Dedifferentiated amniotic fluid mesenchymal stem cell (primary cell): ENCODE measurements around the gene PRMT3.
"Not testable (repeated sequence)": the region's sequence is repeated elsewhere in the genome, so short reads cannot be mapped to it uniquely, and the experiment has no call there.

Source experiments
- DNase-seq: peaks from one replicate; pipeline ENCODE4 v3.0.0-alpha.2; 2016; ENCODE audit errors: extremely low spot score

PRMT3 gene

DNA sequence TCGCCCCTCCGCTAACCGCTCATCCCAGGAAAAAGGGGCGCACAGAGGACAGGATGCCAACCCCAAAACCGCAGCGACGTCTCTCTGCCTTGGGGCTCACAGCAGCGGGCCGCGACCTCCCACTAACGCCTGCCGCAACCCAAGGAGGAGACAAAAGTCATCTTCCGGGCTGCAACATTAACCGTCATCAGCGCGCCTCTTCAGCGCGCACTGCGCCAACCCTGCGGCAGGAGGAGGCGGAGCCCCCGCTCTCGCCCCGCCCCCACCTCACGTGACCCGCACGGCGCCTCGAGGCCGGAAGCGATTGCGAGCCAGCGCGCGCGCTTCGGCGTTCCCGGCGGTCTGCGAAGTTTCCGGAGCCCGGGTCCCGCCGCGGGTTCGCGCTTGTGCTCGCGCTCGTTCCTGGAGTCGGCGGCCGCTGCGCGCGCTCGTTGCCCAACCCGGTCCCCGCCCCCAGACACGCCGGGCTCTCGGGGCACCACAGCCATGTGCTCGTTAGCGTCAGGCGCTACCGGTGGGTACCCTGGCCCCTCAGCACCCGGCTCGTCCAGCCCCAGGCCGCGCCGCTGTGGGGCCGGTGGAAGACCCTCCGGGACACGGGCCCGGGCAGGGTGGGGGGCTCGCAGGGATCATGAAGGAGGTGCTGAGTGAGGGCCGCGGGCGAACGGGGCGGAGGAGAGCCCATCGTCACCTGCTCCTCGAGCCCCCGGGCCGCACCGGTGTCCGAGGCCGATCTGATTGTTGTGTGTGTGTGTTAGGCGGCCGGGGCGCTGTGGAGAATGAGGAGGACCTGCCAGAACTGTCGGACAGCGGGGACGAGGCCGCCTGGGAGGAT is at the start of gene PRMT3:
Gene PRMT3 (plus strand): TSS at position 456 of the 835 bp plus-strand sequence. CDS start 31 bp downstream, at position 487.
- DNase-seq = peak; percentile 89

DNA sequence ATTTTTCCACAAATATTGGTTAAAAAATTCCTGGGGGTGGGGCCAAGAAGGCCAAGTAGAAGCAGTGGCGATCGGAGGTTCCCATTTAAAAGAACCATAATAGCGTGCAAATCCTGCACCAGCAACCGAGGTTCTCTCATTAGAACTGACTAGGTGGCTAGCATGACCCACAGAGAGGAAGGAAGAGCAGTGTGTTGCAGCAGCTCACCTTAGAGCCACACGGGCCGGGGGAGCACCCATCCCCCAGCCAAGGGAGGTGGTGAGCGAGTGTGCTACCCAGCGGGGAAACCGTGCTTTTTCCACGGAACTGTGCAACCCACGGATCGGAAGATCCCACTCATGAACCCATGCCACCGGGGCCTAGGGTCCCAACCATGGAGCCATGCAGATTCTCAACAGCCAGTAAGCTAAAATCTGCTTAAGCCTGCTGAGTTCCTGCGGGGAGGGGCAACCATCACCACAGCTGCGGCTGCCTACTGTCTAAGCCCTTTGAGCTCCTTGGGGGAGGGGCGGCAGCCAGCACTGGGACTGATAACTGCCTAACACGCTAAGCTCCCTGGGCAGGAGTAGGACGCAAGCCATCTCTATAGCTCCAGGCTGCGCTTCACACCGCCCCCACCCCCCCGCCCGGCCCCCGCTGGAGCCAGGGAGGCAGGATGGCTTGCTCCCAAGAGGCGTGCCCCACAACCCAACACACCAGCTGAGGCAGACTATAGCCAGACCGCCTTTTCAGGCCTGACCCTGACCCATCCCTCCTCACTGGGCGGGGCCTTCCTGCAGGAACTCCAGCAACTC is 45.0 kb upstream of the PRMT3 start:
- DNase-seq = no peak

DNA sequence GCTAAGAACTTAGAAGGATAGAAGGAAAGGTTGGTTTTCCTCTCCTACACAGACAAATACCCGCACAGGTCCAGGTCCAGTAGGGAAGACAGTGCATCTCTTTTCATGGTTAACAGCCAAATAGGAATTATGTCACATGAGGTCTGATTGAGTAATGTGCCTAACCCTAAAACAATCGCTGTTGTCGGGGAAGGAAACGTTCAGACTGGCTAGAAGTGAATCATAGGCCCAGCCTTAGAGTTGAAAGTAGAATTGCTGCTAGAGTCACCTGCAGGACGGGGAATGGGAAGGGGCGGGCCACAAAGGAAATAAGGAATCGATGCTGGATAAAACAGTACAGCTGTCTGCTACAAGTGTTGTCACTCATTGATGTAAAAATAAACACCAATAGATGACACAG is 36.4 kb upstream of the PRMT3 start:
- DNase-seq = no peak

DNA sequence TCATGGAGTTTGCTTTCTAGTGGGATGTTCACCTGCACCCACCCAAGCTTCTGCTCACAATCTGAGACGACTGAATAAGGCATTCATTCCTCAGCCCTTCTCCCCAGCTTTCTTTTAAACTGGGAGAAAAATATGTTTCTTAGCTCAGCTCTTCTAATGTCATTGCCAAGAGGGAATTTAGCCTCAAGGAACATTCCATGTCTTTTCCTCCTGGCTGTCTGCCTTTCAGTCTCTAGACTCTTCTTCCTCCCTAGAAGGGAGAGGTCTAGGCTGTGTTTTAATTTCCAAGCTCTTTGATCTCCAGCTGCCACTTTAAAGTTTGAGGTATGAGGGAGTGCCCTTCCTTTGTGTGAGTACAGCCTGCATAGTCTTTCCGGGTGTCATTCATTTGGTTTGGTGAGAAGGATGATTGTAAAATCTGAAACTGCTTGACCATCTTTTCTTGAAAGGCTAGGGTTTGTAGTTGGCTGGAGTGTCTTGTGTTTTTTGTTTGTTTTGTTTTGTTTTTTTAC is 35.7 kb upstream of the PRMT3 start:
- DNase-seq = no peak

DNA sequence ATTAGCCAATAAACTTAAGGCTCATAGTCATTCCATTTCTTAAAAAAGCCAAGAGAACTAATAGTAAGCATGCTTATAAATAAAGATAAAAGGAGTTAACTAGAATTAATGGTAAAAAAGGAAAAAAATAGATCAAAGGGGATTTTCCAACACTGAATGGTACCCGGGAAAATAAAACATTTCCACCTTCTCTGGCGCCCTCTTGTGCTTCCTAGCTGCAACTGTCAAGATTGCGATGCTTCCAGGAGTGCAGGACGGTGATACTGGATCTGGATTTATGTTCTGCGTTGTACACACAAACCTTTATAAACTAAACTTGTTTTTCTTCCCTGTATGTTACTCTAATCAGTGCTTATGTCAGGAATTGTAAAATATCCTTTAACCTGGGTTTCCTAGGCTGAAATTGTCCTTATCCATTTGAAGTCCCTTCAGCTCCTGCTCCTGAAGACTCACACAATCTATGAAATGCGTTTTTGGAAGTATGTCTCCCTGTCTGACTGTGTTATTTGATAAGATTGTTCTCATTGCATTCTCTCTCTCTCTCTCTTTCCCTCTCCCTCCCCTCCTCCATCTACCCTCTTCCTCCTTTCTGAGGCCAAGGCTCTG is 33.6 kb upstream of the PRMT3 start:
- DNase-seq = no peak

DNA sequence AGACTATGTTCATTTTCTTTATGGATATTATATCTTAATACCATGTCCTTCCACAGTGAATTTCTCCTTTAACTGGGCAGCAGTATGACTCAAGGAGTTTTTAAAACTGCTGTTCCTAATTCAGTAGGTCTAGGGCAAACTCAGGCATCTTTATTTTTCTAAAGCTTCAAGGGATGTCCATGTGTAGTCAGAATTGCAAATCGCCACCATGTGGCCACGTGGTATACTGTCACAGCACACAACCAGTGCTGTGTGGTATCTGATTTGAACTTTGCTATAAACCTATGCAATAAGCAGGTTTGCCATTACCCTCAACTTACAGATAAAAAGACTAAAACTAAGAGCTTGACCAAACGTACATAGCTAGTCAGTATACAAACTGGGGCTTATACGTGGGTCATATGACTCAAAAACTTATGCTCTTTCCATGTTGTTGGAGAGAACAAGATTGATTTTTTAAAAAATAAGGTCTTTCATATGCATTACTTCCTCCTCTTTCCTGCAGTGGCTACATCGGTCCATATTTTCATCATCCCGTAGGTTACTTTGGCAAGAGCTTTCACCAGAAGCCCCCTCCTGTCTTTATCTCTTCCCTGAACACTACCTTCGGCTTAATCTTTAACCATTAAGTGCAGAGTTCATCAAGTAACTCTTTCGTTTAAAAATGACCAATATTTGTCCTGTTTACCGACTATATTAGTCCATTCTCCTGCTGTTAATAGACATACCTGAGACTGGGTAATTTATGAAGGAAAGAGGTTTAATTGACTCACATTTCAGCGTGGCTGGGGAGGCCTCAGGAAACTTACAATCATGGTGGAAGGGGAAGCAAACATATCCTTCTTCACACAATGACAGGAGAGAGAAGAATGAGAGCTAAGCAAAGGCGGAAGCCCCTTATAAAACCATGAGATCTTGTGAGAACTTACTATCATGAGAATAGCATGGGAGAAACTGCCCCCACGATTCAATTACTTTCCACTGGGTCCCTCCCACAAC is 32.0 kb upstream of the PRMT3 start:
- no peak for DNase-seq

DNA sequence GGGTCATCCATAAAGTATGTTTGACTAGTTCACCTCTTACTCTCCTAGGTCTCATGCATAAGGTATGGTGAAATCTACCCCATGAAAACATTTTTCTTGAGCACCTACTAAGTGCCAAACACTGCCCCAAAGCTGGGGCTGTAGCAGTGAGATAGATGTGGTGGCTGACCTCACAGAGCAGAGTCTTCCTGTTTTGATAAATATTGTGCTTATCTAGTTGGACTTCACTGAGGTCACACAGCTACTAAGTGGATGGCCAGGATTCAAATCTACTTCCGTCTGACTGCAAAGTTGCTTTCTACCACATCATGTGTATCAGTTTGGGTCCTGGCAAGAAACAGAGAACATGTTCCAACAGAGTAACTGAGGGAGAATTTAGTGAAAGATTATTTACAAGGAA is 30.4 kb upstream of the PRMT3 start:
- no peak for DNase-seq

DNA sequence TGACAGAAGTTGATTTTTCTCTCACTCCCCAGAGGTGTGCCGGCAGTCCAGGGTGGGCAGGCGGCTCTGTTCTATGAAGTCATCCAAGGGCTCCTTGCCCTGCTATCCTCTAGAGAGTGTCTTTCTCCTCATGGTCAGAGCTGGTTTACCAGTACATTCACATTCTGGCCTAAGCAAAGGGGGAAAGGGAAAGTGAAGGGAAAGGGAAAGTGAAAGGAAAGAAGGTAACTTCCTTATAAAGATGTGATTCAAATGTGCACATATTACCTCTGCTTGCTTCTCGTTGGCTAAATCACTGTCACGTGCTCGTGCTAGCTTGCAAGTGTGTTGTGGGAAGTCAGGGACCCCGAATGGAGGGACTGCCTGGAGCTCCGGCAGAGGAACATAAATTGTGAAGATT is 26.9 kb upstream of the PRMT3 start:
- DNase-seq = no peak

DNA sequence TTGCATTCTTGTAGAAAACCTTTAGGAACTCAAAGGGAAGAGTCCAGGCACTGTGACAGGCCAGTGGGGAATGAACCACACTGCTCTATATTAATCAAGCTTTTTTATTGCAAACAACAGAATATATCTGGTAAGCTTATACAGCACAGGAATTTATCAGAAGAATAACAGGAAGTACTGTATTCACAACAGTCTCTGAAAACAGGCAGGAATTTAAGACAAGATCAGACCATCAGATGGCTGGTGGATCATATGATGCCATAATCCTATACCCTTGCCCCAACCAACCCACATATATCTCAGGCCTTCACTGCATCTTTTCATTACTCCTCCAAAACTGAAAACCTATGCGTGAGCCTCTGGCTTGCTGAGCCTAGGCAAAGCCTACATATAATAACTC is 25.0 kb upstream of the PRMT3 start:
- DNase-seq = no peak

DNA sequence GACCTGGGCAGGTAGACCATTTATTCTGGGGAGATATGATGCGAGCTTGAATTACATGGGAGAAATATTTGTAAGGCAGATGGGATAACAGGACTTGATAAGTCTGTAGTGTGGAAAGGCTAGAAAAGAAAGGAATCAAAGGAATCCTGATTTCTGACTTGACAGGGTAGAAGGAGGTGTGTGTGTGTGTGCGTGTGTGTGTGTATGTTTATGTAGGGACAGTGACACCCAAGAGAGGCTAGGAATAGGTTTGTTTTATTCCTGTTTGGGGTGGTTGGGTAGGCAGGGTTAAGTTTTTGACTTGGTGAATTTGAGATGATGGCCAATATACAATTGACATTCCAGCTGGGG is 24.4 kb upstream of the PRMT3 start:
- DNase-seq = no peak

DNA sequence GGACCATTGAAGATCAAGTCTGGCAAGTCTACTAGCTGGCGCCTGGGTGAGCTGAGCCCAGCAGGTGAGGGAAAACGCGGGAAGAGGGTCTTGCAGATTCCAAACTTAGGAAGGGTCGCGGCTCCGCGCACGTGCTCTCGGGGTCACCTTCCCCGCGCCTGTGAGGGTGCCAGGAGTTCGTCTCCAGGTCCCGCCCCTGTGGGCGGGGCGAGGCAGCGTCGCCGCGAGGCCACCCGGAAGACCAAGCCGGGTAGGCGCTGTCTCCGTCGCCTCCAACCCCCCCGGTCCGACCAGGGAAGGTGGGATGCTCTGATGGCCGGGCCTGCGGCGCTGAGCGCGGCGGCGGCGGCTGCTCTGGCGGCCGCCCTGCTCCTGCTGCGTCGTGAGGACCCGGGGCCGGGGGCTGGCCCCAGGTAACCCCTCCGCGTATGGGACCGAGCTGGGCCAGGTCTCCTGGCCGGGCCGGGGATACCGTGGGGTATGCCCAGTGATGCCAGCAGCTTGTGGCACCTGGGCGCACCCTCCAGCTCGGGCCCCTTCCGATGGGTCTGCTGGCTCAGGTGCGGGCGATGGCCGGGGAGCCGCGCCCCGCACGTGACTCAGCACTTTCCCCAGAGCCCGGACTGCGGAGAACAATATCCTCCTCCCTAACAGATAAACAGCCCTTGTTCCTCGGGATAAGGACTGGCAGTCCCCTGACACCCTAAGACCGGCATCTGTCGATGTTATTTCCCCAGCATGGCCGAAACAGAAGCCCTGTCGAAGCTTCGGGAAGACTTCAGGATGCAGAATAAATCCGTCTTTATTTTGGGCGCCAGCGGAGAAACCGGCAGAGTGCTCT is 23.8 kb upstream of the PRMT3 start, which contains the start of gene HTATIP2:
Gene HTATIP2 (plus strand): TSS at position 215 of the 841 bp plus-strand sequence. CDS start 524 bp downstream, at position 739.
- DNase-seq = no peak

DNA sequence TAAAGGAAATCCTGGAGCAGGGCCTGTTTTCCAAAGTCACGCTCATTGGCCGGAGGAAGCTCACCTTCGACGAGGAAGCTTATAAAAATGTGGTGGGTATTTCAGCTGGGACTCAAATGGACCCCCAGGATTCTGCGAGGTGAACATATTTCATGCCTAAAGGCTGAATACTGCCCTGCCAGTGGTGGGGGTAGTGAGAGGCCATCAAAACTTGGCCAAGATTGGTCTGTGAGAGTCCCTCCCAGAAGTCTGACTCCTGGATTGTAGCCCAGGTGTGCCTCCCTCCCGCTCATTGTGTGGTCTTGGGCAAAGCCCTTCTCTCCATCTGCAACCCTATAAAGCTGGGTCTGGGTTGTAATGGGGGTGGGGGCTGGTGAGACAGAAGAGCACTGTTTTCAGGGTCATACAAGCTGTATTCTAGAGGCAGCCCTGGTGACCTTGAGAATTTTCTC is 23.1 kb upstream of the PRMT3 start:
- no peak for DNase-seq

DNA sequence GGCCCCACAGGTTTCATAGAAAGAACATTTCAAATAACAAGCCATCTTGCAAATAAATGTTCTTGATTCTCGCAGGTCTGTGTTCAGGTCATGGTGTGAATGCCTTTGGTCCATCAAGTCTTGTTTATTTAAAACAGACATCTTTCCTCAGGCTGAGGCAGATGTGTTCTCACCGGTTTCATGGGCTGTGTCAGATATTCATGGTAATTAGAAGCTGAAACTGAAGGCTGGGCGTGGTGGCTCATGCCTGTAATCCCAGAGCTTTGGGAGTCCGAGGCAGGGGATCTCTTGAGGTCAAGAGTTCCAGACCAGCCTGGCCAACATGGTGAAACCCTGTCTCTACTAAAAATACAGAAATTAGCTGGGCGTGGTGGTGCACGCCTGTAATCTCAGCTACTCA is 22.1 kb upstream of the PRMT3 start:
- DNase-seq = not testable (repeated sequence)

DNA sequence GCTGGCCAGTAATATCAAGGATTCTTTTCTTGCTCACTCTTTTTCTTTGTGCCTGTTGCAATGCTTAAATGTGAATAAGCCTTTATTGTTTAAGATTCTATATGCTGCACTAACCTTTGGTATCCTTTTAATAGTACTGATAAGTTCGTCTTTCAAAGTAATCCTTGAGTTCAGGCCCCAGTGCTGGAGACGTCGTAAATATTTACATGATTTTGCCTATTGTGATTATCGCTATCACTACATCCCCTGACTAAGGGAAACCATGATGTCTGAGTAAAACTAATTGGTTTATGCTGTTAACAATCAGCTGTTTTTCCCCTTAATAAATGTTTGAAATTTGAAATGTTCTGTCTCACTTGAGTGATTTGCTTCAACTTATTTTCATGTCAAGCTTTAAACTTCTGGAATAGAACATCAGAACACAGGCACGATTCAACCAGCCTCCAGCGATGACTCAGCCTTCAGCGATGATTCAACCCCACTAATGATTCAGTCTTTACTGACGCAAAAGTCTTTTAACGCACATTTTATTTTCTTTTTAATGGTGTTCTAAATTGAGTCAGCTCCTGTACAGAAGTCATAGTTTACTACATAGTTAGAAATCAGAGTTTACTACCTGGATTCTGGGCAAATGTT is 20.1 kb upstream of the PRMT3 start:
- DNase-seq = peak; percentile 85

DNA sequence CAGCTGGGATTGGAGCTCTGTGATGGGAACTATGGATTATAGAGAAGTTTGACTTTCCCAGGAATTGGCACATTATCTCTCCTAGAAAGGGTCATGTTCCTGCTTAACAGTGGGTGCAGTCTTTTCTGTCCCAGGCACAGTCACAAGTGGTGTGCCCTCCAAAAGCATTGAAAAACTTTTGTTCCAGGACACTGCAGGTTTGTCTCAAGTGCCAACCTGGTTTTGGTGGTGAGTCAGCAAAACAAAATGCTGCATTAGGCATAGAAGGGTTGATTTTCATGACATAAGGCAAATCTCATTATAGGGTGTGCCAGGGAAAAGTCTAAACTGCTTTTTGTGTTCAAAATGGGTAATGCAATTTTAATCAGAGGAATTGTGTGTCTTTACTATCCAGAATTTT is 19.1 kb upstream of the PRMT3 start:
- DNase-seq = no peak

DNA sequence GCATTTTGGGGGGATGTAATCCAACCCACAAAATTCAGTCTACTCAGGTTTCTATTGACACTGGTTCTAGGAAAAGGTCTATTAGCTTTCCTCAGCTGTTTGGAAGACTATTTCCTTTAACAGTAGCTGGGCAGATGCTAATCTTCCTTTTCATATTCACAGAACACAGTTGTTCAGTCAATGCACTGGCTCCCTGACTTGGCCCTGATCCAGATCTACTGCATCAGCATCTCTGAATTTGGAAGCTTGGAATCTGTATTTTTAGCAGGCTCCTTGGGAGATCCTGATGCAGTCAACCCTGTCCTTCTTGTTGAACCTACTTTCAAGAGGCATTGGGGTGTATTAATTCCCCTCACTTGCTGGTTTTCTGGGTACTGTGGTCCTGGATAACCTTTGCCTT is 17.7 kb upstream of the PRMT3 start:
- no peak for DNase-seq

DNA sequence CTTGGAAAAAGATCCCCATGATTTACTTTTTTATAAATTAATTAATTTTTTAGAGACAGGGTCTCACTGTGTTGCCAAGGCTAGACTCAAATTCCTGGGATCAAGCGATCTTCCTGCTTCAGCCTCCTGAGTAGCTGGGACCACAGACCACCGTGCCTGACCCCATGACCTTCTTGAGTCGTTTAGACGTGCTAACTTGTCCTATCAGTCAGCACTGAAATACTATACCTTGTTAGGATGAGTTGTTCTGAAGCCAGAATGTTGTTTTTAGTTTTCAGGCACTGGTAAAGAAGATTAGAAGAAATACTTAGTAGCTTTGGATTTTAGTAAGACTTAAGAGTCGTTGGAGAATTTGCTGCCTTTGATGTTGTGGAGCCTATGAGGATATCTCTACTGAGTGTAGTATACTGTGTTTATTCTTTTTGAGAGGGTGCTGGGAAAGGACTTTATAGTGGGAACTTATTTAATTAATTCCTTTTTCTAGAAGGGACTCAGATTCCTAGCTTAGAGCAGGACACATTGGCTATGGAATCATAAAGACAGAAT is 15.4 kb upstream of the PRMT3 start:
- DNase-seq = no peak

DNA sequence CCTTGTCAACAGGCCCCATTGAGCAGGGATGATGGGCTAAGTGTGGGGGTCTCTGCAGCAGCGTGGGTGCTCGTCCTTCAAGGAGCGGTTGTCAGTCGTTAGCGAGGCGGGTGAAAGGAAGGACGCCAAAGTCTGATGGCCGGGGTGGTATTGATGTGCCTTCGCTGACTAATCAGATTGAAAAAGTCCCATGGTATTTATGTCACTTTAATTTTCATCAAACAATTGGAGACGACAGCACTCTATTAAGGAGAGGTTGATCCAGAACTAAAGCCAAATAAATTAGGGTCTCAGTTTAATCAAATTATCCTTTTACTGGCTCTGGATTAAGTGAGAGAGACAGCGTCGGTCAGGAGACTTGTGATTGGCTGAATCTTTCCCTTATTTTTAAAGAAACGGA is 14.4 kb upstream of the PRMT3 start:
- DNase-seq = no peak

DNA sequence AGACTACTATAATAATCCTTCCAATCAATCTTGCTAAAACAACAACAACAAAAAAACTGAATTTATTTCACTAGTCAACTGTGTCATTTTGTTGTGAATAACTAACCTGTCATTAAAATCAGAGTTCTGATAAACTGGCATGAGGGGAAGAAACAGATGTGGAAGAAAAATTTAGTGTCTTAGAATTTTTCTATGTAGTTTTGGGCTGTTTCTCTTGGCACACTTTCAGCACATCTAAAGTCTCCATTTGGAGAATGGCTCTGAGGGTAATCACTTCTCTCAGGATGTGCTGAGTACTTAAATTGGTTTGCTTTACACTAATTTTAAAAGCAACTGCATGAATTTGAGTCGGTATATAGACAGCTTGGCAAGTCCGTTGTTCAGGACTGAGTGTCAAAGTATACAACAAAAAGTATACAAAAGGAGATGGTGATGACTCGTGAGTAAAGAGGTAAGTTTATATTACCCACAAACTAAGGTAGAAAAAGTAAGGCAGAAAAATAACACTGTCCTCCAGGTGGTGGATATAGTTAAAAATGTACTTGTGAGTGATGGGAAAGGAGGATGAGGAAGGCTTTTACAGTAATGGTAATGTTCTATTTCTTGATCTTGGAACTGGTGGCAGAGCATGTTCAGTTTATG is 13.8 kb upstream of the PRMT3 start:
- no peak for DNase-seq
